Endodermal cell (in vitro differentiated cells): ENCODE data around the gene SRPRA. TPM values are rescaled to one million over a fixed set of nuclear protein-coding genes. Genes with fewer than 3 reads are reported as not detected.
A peak's percentile ranks its signal among the peaks of the same experiment; 100 is the strongest.

Experiments
- DNase-seq: peaks from one replicate; pipeline ENCODE4 v3.0.0-alpha.2; 2017
- H3K27ac ChIP-seq: 2 replicates; pipeline ENCODE4 v1.5.1; 2013; ENCODE audit warnings: mild to moderate bottlenecking, low read depth, low read length, moderate library complexity
- H3K27me3 ChIP-seq: 2 replicates; pipeline ENCODE4 v1.6.1; 2013; ENCODE audit warnings: mild to moderate bottlenecking, low read length, moderate library complexity; ENCODE audit not compliant: insufficient read depth, control insufficient read depth, poor library complexity, severe bottlenecking
- H3K36me3 ChIP-seq: 2 replicates; pipeline ENCODE4 v1.7.0; 2013; ENCODE audit warnings: mild to moderate bottlenecking, low read length, moderate library complexity; ENCODE audit not compliant: control insufficient read depth, insufficient read depth
- H3K4me1 ChIP-seq: one replicate; pipeline ENCODE4 v1.7.0; 2013; ENCODE audit warnings: low read length; ENCODE audit not compliant: control insufficient read depth, insufficient read depth
- H3K4me3 ChIP-seq: 2 replicates; pipeline ENCODE4 v1.5.1; 2013; ENCODE audit warnings: mild to moderate bottlenecking, low read length, moderate library complexity
- H3K9ac ChIP-seq: 2 replicates; pipeline ENCODE4 v1.6.1; 2013; ENCODE audit warnings: mild to moderate bottlenecking, low read length, moderate library complexity; ENCODE audit not compliant: poor library complexity, severe bottlenecking; ENCODE audit errors: extremely low read depth
- H3K9me3 ChIP-seq: 2 replicates; pipeline ENCODE4 v1.6.1; 2013; ENCODE audit warnings: mild to moderate bottlenecking, low read length, moderate library complexity; ENCODE audit not compliant: control insufficient read depth
- H3K27ac Mint-ChIP-seq: 2 replicates; pipeline ENCODE4 v1.8.0; 2020; ENCODE audit warnings: mixed read lengths
- H3K27me3 Mint-ChIP-seq: 2 replicates; pipeline ENCODE4 v1.8.0; 2021; ENCODE audit warnings: mild to moderate bottlenecking, mixed read lengths; ENCODE audit not compliant: insufficient read depth
- H3K36me3 Mint-ChIP-seq: 2 replicates; pipeline ENCODE4 v1.8.0; 2020; ENCODE audit warnings: low read depth, mixed read lengths
- H3K4me1 Mint-ChIP-seq: 2 replicates; pipeline ENCODE4 v1.8.0; 2020; ENCODE audit warnings: mixed read lengths
- H3K4me3 Mint-ChIP-seq: 2 replicates; pipeline ENCODE4 v1.8.0; 2020; ENCODE audit warnings: mild to moderate bottlenecking, moderate library complexity, mixed read lengths
- H3K9me3 Mint-ChIP-seq: 2 replicates; pipeline ENCODE4 v1.8.0; 2020; ENCODE audit warnings: mild to moderate bottlenecking, mixed read lengths
- WGBS, 2 experiments: methylation state at CpG; one replicate each; pipeline versions ENCODE4 v1.1.5 to v1.1.7; 2013; ENCODE audit warnings: missing lambda C conversion rate in 2 of 2, mixed read lengths in 1 of 2; ENCODE audit not compliant: insufficient coverage in 1 of 2, insufficient read length in 1 of 2; 5-methylcytosine and 5-hydroxymethylcytosine counted together
- total RNA-seq, 2 donors: library from RNA; stranded (reverse); fragmentation: NEBNext Ultra II Directional in 1 of 2; extraction: Animal tissue kit (Norgen Biotek cat#: 25700) in 1 of 2; gene quantifications; 2 replicates in 1 of 2; 3 replicates in 1 of 2; pipeline ENCODE4 v1.2.1, GENCODE V29; 2021
- TF ChIP-seq, protein P1 (sequence below): fragments of 200-600 bp; sonication (generic); conservative IDR thresholded peaks from 2 replicates; pipeline ENCODE4 v1.5.0; 2021; ENCODE audit warnings: antibody characterized with exemption, mild to moderate bottlenecking

Gene SRPRA
- total RNA-seq, 2 donors from 2014 or later, result 68.4 to 79.2 TPM

GRCh38 chr11:126304457-126305075, 35.9 kb upstream of the SRPRA start:
- Histone ChIP-seq H3K36me3 (peaks cover 14% of the 10 kb centered on the region), H3K9me3 (no peaks in the 10 kb centered on the region), H3K27ac (no peak overlapping the region), H3K9ac (peak overlapping the region; percentile 78), H3K4me3 (peak overlapping the region; percentile 80), H3K27me3 (no peaks in the 10 kb centered on the region), H3K4me1 (no peaks in the 10 kb centered on the region)
- 79 to 83% methylated on average over 11 to 12 of the region's 12 CpGs for WGBS, 2 experiments
- no peaks in the 10 kb centered on the region for H3K9me3 Mint-ChIP-seq
- H3K36me3 Mint-ChIP-seq, result peaks cover 36% of the 10 kb centered on the region
- no peak for DNase-seq
- peak overlapping the region; percentile 96 for H3K27ac Mint-ChIP-seq
- H3K4me3 Mint-ChIP-seq, result peak overlapping the region; percentile 70
- TF ChIP-seq, protein P1, sequence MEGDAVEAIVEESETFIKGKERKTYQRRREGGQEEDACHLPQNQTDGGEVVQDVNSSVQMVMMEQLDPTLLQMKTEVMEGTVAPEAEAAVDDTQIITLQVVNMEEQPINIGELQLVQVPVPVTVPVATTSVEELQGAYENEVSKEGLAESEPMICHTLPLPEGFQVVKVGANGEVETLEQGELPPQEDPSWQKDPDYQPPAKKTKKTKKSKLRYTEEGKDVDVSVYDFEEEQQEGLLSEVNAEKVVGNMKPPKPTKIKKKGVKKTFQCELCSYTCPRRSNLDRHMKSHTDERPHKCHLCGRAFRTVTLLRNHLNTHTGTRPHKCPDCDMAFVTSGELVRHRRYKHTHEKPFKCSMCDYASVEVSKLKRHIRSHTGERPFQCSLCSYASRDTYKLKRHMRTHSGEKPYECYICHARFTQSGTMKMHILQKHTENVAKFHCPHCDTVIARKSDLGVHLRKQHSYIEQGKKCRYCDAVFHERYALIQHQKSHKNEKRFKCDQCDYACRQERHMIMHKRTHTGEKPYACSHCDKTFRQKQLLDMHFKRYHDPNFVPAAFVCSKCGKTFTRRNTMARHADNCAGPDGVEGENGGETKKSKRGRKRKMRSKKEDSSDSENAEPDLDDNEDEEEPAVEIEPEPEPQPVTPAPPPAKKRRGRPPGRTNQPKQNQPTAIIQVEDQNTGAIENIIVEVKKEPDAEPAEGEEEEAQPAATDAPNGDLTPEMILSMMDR, result no peak
- peaks cover 7% of the 10 kb centered on the region for H3K4me1 Mint-ChIP-seq
- H3K27me3 Mint-ChIP-seq, result no peaks in the 10 kb centered on the region

DNA sequence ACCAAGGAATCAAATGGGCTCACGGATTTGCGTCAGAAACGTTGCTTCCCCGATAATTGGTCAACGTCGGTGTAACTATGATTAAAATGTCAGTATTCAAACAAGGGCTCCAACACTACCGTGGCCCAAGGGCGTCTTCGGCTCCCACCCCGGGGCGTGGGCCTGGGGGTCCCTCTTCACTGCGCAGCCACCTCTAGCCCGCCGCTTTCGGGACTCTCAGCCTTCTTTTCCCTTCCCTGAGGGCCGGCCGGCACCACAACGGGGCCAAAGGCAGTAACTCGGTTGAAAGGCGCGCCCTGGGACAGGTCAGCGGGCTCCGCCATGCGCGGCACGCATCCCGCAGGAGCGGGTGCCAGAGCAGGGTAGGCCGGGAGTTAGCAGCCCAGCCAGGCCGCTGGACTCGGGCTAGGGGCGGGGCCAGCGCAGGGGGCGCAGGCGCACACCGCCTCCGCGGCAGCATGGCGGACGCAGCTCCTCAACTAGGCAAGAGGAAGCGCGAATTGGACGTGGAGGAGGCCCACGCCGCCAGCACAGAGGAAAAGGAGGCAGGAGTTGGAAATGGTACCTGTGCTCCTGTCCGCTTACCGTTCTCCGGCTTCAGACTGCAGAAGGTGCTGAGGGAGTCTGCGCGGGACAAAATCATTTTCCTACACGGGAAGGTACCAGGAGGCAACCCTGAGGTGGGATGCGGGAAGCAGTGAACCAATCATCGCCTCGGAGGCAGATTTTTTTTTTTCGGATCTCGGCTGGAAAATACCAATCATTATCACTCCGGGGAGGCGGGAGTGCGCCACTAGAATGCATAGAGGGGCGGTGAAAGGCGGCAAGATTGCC, 35.1 kb upstream of the SRPRA start, which contains the start of gene DCPS:
DCPS (plus strand) TSS at position 438 of the 834 bp plus-strand sequence; CDS start at position 459, 21 bp downstream.
- Mint-ChIP-seq H3K4me3 (peak within 1 kb of the TSS; percentile 70), H3K27ac (peak within 1 kb of the TSS; percentile 96), H3K4me1 (peaks cover 7% of the 10 kb centered on the region), H3K36me3 (peaks cover 42% of the 10 kb centered on the region), H3K9me3 (no peaks in the 10 kb centered on the region), H3K27me3 (no peaks in the 10 kb centered on the region)
- Histone ChIP-seq H3K4me3 (peak within 1 kb of the TSS; percentile 80), H3K27me3 (no peaks in the 10 kb centered on the region), H3K9me3 (no peaks in the 10 kb centered on the region), H3K27ac (peak within 1 kb of the TSS; percentile 68), H3K4me1 (no peaks in the 10 kb centered on the region), H3K9ac (peak within 1 kb of the TSS; percentile 78), H3K36me3 (peaks cover 14% of the 10 kb centered on the region)
- WGBS, 2 experiments, result 2 to 6% methylated on average over 38 to 61 of the region's 61 CpGs
- peak; percentile 97 for DNase-seq
- TF ChIP-seq, protein P1, result no peak

DNA sequence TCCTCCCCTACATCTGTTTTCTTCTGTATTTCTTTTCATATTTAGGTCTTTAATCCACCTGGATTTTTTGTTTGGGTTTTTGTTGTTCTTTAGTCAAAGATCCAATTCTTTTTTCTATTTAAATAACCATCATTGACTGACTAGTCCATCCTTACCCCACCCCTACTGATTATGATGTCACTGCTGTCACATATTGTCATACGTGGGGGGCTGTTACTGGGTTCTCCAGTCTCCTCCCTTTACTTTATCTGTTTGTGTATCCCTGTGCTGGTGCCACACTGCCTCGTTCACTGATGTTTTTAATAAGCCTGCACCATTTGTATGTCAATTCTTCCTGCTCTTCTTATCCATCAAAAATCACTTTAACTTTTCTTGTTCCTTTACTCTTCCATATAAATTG, 28.3 kb upstream of the SRPRA start:
- H3K27ac Mint-ChIP-seq, result no peak overlapping the region
- H3K4me3 Mint-ChIP-seq, result no peak overlapping the region
- Histone ChIP-seq H3K27ac (no peak overlapping the region), H3K9ac (no peak overlapping the region), H3K9me3 (no peaks in the 10 kb centered on the region), H3K36me3 (peaks cover 33% of the 10 kb centered on the region), H3K4me3 (no peak overlapping the region), H3K27me3 (no peaks in the 10 kb centered on the region), H3K4me1 (no peaks in the 10 kb centered on the region)
- no peak for DNase-seq
- H3K9me3 Mint-ChIP-seq, result no peaks in the 10 kb centered on the region
- 93 to 100% methylated on average over 2 of the region's 2 CpGs for WGBS, 2 experiments
- H3K4me1 Mint-ChIP-seq, result no peaks in the 10 kb centered on the region
- H3K36me3 Mint-ChIP-seq, result peaks cover 50% of the 10 kb centered on the region
- H3K27me3 Mint-ChIP-seq, result no peaks in the 10 kb centered on the region
- TF ChIP-seq, protein P1, result no peak
